ENCODE results near the gene UBL4A.
"Not testable (repeated sequence)": the region's sequence is repeated elsewhere in the genome, so short reads cannot be mapped to it uniquely, and the experiment has no call there.

UBL4A gene

GRCh38 chrX:154507673-154508383 is 21.4 kb upstream of the UBL4A start:
- no peak for DNase-seq

- no peak for DNase-seq
Observed at GRCh38 chrX:154506483-154507332, 20.3 kb upstream of the UBL4A start.

DNA sequence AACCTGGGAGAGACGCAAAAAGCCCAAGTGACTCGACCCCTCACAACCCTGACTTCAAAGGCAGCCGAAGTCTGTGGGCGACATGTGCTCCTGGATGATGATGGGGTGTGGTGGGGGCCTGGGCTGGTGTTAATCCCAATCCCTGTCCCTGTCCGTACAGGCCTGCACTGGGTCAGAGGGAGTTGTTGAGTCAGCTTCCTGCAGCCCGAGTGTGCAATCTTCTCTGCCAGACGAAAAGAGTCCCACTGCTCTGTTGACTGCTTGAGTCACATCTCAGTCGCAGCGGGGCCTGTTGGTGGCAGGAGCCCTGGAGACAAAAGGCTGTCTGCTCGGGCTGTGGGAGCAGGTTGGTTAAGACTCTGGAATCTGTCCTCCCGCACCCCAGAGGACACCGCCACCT is 19.3 kb upstream of the UBL4A start:
- no peak for DNase-seq

GRCh38 chrX:154502989-154503388 is 16.6 kb upstream of the UBL4A start:
- no peak for DNase-seq

DNA sequence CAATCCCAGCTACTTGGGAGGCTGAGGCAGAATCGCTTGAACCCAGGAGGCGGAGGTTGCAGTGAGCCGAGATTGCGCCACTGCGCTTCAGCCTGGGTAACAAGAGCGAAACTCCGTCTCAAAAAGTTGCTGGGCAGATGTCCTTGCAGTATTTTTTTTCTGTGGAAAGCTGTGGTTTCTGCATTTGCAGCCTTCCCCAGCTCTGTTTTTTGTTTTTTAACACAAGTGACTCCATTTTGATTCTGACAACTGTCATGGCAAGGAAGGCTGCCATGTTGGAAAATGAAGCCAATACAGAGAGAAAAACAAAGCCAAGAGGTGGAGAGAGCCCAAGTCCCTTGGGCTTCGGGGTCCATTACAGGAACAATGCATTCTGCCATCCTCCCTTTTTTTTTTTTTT is 15.7 kb upstream of the UBL4A start:
- DNase-seq = no peak

- not testable (repeated sequence) for DNase-seq
Observed at GRCh38 chrX:154501423-154501822, 15.0 kb upstream of the UBL4A start.

- not testable (repeated sequence) for DNase-seq
Observed at GRCh38 chrX:154496591-154497137, 10.2 kb upstream of the UBL4A start.

DNA sequence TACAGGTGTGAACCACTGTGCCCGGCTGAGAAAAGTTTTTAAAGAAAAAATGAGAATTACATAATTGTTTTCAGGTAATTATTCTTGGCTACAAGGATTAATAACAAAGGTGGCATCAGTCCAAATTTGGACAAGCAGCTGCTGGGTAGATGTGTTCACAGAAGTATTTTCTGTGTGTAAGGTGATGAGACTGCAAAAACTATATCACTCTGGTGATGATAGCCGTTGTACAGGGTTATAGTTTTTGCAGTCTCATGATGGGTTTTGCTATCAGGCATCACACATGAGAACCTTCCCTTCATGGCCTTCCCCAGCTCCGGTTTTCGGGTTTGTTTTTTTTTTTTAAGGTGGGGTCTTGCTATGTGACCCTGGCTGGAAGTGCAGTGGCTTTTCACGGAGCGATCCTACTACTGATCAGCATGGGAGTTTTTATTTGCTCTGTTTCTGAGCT is 9.1 kb upstream of the UBL4A start:
- no peak for DNase-seq

DNA sequence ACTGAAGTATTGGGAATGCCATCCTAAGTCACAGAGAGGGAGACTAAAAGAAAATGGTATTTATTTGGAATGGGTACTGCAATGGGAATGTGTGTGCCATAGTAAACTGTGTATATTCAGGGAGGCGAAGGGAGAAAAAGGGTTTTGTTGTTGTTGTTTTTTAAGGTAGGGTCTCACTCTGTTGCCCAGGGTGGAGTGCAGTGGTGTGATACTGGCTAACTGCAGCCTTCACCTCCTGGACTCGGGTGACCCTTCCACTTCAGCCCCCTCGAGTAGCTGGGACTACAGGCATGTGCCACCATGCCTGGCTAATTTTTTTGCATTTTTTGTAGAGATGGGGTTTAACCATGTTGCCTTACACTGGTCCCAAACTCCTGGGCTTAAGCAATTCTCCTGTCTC is 8.3 kb upstream of the UBL4A start:
- no peak for DNase-seq

DNA sequence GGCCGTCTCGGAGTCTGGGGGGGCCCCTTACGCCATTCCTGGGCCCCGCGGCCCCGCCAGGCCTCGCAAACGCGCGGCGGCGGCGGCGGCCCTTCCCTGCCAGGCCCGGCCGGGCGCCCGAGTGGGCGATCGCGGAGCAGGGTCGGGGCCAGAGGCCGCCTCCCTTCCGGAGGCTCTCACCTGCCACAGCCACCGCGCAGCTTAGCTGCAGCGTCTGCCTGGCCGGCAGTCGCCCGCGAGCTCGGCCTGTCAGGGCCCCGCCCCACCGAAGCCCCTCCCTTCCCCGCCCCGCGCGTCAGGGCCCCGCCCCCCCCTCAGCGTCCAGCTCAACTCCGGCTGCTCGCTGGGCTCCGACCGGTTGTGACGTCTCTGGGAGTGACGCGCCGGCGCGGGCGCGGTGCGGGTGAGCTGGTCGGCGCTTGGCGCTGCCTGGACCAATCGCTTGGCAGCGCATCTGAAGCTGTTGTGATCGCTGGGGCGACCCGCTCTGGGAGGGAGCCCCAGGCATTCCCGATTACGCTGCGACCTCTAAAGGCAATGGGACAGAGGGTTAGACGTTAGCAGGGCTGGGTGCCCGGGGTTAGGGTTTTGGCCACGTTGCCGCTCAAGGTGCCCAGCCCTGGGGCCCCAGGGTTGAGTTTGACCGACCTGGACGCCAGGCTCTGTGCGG is 4.1 kb upstream of the UBL4A start, which contains the start of gene SLC10A3:
TSS of gene SLC10A3 (minus strand) at position 216 of the 670 bp plus-strand sequence. CDS start 1,689 bp downstream, outside the sequence.
- peak; percentile 82 for DNase-seq

- DNase-seq = no peak
Observed at GRCh38 chrX:154490021-154490413, 3.6 kb upstream of the UBL4A start.

GRCh38 chrX:154489182-154489581 is 2.8 kb upstream of the UBL4A start:
- DNase-seq = no peak

DNA sequence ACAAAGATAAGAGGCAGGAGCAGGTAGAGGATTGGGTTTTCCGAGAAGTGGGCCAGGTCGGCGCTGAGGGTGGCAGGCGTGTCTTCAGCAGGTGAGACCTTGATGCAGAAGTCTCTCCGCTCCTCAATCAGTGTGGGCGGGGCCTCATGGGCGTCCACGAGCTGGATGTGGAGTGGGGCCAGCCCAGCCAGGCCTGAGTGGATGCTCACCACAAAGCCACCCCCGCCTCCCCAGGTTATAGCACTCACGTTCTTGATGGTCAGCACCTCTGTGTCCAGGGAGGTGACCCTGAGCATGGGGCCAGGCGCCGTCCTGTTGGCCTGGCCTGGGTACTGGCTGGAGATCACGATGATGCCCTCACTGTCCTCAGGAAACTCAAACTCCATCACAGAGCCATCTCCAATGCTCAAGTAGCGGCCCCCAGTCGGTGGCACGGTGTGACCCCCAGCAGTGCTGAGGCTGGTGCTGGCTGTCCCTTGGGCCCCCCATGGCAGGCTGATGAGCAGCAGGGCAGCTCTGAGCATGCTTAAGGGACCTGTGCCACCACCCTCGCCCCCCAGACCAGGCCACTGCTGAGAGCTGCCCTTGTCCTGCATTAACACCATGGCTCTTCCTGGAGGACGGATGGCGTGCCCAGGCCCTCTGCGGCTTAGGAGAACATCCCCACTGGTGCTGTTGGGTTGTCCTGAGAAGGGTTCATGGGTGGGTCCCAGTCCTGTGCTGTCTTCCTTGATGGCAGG is 2.1 kb upstream of the UBL4A start:
- no peak for DNase-seq

GRCh38 chrX:154487518-154488290 is 1.3 kb upstream of the UBL4A start:
- DNase-seq = no peak

DNA sequence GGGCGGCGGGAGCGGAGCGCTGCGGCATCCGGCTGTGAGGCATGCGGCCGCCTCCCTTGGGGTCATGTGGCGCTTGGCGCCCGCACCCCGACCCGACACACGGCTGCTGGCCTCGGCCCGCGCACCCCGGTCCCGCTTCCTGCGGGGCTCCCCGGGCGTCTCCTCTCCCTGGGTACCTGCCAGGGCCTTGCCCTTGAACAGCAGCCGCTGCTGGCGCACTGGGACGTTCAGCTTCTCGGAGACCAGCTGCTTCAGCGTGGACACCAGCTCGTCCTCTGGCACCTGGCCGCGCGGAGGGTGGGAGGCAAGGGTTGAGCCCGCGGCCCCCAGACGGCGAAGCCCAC is 391 bp downstream of the UBL4A start:
- no peak for DNase-seq

DNA sequence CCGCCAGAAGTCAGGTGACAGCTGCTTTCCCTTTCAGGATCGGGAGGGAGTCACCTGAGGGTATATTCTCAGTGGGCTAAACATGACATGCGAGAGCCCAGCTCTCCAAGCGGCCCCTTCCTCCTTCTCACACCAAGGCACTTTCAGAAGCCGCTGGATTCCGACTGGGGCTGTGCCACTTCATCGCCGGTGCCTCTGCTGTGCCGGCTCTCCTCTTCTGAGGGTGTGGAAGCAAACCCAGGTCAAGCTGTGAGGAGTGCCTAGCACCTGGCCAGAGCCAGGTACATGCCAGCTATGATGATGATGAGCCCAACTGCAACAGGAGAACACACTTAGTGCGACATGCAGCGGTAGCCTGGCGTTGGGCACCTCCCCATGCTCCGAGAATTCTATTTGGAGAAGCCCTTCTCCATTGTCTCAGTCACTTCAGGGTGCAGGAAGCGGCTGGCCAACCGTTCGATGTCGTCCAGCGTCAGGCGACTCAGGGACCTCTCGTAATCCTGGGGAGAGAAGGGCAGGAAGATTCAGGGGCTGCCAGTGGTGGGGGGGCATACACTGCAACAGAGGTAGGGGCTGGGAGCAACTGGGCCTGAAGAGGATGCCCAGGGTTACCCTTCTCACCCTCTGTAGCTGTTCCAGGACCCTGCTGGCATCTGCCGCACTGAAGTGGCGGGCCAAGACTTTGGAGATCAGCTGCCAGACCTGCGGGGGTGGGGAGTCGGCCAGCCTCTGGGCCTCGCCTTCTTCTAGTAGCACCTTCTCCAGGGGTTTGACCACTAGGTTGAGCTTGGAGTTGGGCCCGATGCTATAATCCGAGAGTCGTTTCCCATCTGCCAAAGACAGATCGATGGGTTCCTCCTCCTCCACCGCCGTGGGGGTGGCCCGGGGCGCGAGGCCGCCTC is 1.0 kb downstream of the UBL4A start:
- DNase-seq = no peak

DNA sequence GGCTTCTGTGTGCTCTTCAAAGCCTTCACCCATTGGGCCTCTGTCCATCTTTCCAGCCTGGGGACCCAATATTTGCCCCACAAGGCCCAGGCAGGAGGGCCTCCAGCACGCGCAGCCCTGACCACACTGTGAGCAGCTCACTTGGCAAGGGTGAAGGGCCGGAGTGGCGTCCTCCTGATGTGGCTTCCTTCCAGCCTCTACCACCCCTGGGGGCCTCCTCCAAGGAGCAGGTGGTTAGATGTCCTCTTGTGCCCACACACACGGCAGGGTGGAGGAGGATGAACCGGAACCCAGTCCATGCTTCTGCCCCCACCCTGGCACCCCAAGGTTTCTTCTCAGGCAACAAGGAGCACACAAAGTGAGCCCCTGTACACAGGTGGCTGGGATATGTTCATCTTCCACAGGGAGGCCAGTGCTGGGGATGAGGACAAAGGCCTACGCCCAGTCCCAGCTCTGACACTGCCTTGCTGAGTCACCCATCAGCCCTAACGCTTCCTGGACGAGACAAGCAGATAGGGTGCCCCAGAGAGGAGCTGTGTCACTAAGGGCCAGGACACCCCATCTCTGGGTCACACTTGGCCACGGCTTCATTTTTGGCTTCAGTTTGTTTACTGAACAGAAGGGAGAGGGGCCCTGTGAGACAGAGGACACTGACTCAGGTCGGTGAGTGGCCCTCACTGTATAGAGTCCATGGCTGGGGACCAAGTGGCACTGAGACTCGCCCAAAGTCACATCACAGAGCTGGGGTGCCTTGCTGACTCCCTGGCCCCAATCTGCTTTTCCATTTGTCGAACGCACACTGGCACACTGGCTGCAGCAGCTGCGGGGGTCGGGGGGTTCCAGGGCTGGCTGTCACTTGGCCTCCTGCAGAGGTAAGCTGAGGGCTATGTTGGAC is 1.9 kb downstream of the UBL4A start:
- DNase-seq = no peak

- DNase-seq = no peak
Observed at GRCh38 chrX:154483325-154483724, 3.1 kb downstream of the UBL4A start.

DNA sequence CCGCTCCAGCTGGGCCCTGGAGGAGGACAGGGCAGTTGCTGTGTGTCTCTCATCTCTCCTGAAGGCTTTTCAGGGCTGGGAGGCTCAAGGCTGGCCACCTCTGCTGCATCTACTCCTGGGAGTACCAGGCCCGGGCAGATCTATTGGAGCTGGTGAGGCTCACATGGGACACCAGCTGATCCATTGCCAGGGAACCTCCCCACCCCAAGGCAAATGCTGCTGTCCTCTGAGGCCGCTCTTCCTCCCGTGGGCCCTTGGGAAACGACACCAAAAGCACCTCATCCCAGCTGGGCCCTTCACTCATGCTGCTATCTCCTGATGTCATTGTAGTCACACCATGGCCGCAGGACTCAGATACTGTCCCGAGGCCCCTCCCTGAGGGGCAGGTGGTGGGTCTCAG is 3.6 kb downstream of the UBL4A start:
- DNase-seq = no peak
